ENCODE data around the gene PEAK1. TPM values are rescaled to one million over a fixed set of nuclear protein-coding genes. Genes with fewer than 3 reads are reported as not detected.

The PEAK1 gene
- total RNA-seq, 1 donor from 2014 or later: 34.2 TPM

DNA sequence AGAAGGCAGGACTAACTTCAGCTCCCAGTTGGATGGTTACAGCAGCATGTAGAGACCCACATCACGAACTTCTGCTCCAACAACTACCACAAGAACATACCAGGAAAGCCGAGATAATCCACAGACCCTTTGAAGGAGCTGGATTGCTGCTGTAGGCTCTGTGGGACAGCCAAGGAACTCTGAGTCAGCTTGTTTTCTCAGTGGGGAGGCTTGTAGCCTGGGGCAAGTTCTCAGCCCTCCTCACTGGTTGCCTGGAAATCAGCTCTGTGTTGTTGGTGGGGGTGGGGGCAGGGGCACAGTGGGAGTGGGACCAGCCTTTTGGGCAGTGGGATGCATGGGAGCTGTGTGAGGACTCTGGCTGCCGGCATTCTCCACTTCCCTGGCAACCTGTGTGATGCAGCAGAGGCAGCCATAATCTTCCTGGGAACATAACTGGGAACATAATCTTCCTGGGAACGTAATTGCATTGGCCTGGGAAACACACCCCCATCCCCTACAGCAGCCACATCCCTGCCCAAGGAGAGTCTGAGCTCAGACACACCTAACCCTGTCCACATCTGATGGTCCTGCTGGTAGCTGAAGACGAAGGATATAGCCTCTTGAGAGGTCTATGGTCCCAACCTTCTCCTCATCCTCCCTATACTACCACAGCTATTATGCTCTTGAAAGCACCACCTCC is 153.1 kb downstream of the PEAK1 start:
- ATAC-seq (ENCODE audit: low read depth): no peak
- H3K4me1 Mint-ChIP-seq: peaks cover under 1% of the 10 kb centered on the region
- peaks cover 45% of the 10 kb centered on the region for H3K36me3 Mint-ChIP-seq (ENCODE audit: low read depth)

DNA sequence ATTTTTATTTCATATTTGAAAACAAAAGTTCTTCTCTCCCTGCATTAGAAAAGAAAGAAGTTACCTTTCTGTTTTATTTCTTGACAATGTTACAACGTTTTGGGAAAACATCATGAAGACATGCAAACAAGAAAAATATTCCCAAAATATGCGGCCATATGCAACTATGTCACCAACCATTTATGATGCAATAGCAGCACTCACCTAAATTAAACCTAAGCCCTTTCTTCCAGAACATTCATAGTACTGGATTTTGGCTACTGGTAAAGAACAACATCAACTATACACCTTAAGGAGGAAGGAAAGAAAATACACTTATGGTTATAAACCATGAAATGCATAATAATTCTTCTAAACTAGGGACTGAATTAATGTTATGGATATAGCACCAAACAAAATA is 164.5 kb downstream of the PEAK1 start:
- intact Hi-C loops (cut with micrococcal nuclease): no loop called here
- no peaks in the 10 kb centered on the region for H3K4me1 Mint-ChIP-seq
- CTCF ChIA-PET: no interaction called here
- DNase-seq (no peak), ATAC-seq (ENCODE audit: low read depth) (no peak)
- TF ChIP-seq, protein P1, sequence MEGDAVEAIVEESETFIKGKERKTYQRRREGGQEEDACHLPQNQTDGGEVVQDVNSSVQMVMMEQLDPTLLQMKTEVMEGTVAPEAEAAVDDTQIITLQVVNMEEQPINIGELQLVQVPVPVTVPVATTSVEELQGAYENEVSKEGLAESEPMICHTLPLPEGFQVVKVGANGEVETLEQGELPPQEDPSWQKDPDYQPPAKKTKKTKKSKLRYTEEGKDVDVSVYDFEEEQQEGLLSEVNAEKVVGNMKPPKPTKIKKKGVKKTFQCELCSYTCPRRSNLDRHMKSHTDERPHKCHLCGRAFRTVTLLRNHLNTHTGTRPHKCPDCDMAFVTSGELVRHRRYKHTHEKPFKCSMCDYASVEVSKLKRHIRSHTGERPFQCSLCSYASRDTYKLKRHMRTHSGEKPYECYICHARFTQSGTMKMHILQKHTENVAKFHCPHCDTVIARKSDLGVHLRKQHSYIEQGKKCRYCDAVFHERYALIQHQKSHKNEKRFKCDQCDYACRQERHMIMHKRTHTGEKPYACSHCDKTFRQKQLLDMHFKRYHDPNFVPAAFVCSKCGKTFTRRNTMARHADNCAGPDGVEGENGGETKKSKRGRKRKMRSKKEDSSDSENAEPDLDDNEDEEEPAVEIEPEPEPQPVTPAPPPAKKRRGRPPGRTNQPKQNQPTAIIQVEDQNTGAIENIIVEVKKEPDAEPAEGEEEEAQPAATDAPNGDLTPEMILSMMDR (IDR thresholded peaks at IDR 0.05): no peak
- no peaks in the 10 kb centered on the region for H3K9me3 Mint-ChIP-seq
- no peaks in the 10 kb centered on the region for H3K27me3 Mint-ChIP-seq
- H3K27ac Mint-ChIP-seq: no peak overlapping the region
- H3K36me3 Mint-ChIP-seq (ENCODE audit: low read depth): peaks cover 18% of the 10 kb centered on the region
- no peak overlapping the region for H3K4me3 Mint-ChIP-seq
- POLR2A ChIA-PET: no interaction called here

More for the DNA sequence above, 153.1 kb downstream of the PEAK1 start:
- no peaks in the 10 kb centered on the region for H3K27me3 Mint-ChIP-seq
- CTCF ChIA-PET: no interaction called here
- TF ChIP-seq, protein P1 (IDR thresholded peaks at IDR 0.05): no peak
- intact Hi-C loops (cut with micrococcal nuclease): no loop called here
- no peak for DNase-seq
- POLR2A ChIA-PET: no interaction called here
- peaks cover 12% of the 10 kb centered on the region for H3K9me3 Mint-ChIP-seq
- H3K4me3 Mint-ChIP-seq: no peak overlapping the region
- H3K27ac Mint-ChIP-seq: no peak overlapping the region

DNA sequence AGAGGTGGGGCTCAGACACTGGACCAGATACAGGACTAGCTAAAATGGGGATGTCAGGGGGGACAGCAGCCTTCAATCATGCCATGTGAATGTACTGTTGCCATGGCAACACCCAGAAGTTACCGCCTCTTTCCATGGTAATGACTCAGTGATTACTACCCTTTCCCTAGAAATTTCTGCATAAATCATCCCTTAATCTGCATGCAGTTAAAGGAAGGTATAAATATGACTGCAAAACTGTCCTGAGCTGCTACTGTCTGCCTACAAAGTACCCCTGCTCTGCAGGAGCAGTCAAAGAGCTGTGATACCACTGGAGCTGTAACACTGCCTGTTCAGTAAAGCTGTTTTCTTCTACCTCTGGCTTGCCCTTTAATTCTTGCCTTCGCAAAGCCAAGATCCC is 168.2 kb downstream of the PEAK1 start:
- CTCF ChIA-PET: interaction anchor here (1.0 kb wide), 1 partner anchor 65 kb away, joined by 3 read pairs; no protein-coding TSS in a partner anchor
- intact Hi-C loops (cut with micrococcal nuclease): no loop called here
- no peaks in the 10 kb centered on the region for H3K4me1 Mint-ChIP-seq
- no peaks in the 10 kb centered on the region for H3K27me3 Mint-ChIP-seq
- TF ChIP-seq, protein P1 (IDR thresholded peaks at IDR 0.05): no peak
- DNase-seq: no peak
- ATAC-seq (ENCODE audit: low read depth): no peak
- no peaks in the 10 kb centered on the region for H3K9me3 Mint-ChIP-seq
- no peak overlapping the region for H3K27ac Mint-ChIP-seq
- peaks cover 27% of the 10 kb centered on the region for H3K36me3 Mint-ChIP-seq (ENCODE audit: low read depth)
- POLR2A ChIA-PET: no interaction called here
- H3K4me3 Mint-ChIP-seq: no peak overlapping the region

DNA sequence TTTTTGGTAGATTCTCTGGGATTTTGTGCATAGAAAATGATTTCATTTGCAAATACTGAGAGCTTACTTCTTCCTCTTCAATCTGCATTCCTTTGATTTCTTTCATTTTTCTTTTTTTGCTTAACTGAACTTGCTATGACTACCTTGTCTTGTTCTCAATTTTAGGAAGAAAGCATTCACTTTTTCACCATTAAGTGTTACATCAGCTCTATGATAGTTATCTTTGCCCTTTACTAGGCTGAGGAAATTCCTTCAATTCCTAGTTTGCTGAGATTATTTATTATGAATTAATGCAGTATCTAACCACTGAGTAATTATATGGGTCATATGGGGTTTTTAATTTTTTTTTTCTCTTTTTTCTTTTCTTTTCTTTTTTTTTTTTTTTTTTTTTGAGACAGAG is 172.8 kb downstream of the PEAK1 start:
- intact Hi-C loops (cut with micrococcal nuclease): no loop called here
- CTCF ChIA-PET: no interaction called here

DNA sequence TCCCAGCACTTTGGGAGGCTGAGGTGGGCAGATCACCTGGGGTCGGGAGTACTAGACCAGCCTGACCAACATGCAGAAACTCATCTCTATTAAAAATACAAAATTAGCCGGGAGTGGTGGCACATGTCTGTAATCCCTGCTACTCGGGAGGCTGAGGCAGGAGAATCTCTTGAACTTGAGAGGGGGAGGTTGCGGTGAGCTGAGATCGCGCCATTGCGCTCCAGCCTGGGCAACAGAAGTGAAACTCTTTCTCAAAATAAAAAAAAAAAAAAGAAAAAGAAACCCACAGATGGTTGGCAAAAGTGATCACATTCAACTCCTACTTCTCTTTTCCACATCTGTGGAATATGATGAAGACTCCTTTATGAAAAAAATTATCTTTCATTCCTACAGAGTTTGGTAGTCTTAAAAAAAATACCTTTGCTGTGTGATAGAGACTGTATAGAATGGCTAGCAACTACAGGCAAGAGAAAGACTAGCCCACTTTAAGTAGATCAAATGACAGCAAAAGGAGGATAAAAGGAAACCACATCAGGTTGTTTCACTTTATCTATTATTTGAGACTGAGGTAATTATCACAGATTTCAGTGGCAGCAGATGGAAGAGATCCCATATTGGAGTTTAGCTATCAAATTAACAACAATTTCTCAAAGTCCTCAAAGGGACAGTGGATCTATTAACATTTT is 176.0 kb downstream of the PEAK1 start:
- ChIA-PET POLR2A (no interaction called here), CTCF (interaction anchor here (1.1 to 1.3 kb wide), 2 partner anchors 299 kb away, joined by 3 read pairs; no protein-coding TSS in a partner anchor)
- TF ChIP-seq, protein P1 (IDR thresholded peaks at IDR 0.05): no peak
- intact Hi-C loops (cut with micrococcal nuclease): no loop called here
- no peaks in the 10 kb centered on the region for H3K9me3 Mint-ChIP-seq
- peaks cover 6% of the 10 kb centered on the region for H3K4me1 Mint-ChIP-seq
- DNase-seq (no peak), ATAC-seq (ENCODE audit: low read depth) (no peak)
- no peaks in the 10 kb centered on the region for H3K27me3 Mint-ChIP-seq
- peak overlapping the region; percentile 8 for H3K27ac Mint-ChIP-seq
- H3K4me3 Mint-ChIP-seq: no peak overlapping the region
- H3K36me3 Mint-ChIP-seq (ENCODE audit: low read depth): peaks cover 16% of the 10 kb centered on the region

More for the DNA sequence above, 172.8 kb downstream of the PEAK1 start:
- Mint-ChIP-seq H3K27ac (no peak overlapping the region), H3K9me3 (no peaks in the 10 kb centered on the region), H3K4me3 (no peak overlapping the region), H3K4me1 (peaks cover 6% of the 10 kb centered on the region), H3K27me3 (no peaks in the 10 kb centered on the region), H3K36me3 (ENCODE audit: low read depth) (peaks cover 19% of the 10 kb centered on the region)
- POLR2A ChIA-PET: no interaction called here
- DNase-seq (no peak), ATAC-seq (ENCODE audit: low read depth) (no peak)
- TF ChIP-seq, protein P1 (IDR thresholded peaks at IDR 0.05): no peak
